Left ventricle myocardium inferior (tissue), 1 donor: ENCODE measurements around the gene NOS1AP. TPM values are rescaled to one million over a fixed set of nuclear protein-coding genes. Genes with fewer than 3 reads are reported as not detected.
"Not testable (repeated sequence)": the region's sequence is repeated elsewhere in the genome, so short reads cannot be mapped to it uniquely, and the experiment has no call there.

ENCODE experiments used
- DNase-seq: peaks from one replicate; pipeline ENCODE4 v3.0.0-alpha.2; 2020
- H3K27ac ChIP-seq: fragments of 200-600 bp; replicated peaks from 2 replicates; pipeline ENCODE4 v1.8.0; 2021
- H3K27me3 ChIP-seq: fragments of 200-600 bp; 2 replicates; pipeline ENCODE4 v1.8.0; 2021; ENCODE audit warnings: low read depth
- H3K36me3 ChIP-seq: fragments of 200-600 bp; 2 replicates; pipeline ENCODE4 v1.8.0; 2021
- H3K4me1 ChIP-seq: fragments of 200-600 bp; 2 replicates; pipeline ENCODE4 v1.8.0; 2021
- H3K4me3 ChIP-seq: fragments of 200-600 bp; 2 replicates; pipeline ENCODE4 v1.8.0; 2021; ENCODE audit warnings: mild to moderate bottlenecking, moderate library complexity
- H3K9me3 ChIP-seq: fragments of 200-600 bp; replicated peaks from 2 replicates; pipeline ENCODE4 v1.8.0; 2021
- intact Hi-C: fragments of 100-400 bp; cut with micrococcal nuclease; formaldehyde crosslinking; loops from one replicate; pipeline ENCODE4 v1.11.0; 2022
- total RNA-seq: library from RNA; stranded (reverse); fragmentation: NEBNext Ultra II Directional; extraction: Animal tissue kit (Norgen Biotek cat#: 25700); gene quantifications from one replicate; pipeline ENCODE4 v1.2.1, GENCODE V29; 2021
- TF ChIP-seq, protein P1 (sequence below): fragments of 200-600 bp; IDR thresholded peaks from 2 replicates; pipeline ENCODE4 v1.8.0; 2021; ENCODE audit warnings: antibody characterized with exemption, mild to moderate bottlenecking, borderline replicate concordance
- donor health status: DM: no; HTN: yes; CAD: no; lungs with severe emphysema.

The NOS1AP gene
- total RNA-seq, 1 donor from 2014 or later: 6.2 TPM

DNA sequence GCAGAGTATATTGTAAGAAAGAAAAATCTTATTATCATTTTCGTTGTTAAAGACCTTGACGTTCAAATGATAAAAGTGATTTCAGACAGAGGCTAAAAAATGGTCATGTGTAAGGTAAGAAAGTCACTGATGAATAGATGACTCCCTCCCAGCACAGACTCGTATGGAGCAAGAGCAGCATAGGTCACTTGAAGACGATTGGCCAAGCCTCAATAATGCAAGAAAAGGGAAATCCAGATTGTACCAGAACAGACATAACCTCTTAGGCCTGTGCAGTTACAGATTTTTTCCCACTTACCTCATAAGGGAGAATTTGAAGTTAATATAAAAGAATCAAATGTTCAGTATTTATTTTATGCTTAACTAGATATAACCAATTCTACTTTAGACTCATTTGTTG is 29.5 kb upstream of the NOS1AP start:
- Histone ChIP-seq H3K9me3 (peaks cover 14% of the 10 kb centered on the region), H3K27me3 (no peaks in the 10 kb centered on the region), H3K4me3 (no peak overlapping the region), H3K4me1 (no peaks in the 10 kb centered on the region), H3K36me3 (no peaks in the 10 kb centered on the region), H3K27ac (no peak overlapping the region)
- TF ChIP-seq, protein P1, sequence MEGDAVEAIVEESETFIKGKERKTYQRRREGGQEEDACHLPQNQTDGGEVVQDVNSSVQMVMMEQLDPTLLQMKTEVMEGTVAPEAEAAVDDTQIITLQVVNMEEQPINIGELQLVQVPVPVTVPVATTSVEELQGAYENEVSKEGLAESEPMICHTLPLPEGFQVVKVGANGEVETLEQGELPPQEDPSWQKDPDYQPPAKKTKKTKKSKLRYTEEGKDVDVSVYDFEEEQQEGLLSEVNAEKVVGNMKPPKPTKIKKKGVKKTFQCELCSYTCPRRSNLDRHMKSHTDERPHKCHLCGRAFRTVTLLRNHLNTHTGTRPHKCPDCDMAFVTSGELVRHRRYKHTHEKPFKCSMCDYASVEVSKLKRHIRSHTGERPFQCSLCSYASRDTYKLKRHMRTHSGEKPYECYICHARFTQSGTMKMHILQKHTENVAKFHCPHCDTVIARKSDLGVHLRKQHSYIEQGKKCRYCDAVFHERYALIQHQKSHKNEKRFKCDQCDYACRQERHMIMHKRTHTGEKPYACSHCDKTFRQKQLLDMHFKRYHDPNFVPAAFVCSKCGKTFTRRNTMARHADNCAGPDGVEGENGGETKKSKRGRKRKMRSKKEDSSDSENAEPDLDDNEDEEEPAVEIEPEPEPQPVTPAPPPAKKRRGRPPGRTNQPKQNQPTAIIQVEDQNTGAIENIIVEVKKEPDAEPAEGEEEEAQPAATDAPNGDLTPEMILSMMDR: no peak
- intact Hi-C loops: no loop called here
- DNase-seq: no peak

DNA sequence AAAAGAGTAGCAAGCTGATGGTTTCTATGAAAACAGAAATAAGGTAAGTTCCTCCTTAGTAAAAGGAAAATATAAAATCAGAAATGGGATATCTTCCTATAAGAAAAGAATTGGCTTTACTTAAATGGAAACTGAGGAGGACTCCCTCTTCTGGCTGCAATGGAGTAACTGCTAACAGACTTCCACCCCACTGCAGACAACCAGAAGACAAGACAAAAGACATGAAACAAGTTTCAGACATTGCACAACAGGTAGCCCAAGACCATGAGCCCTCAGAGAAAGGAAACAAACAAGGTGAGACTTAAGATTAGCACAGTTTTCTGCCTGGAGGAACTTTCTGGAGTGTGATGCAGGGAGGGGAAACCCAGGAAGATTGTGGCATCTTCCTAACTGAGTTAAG is 28.8 kb upstream of the NOS1AP start:
- no peak overlapping the region for H3K4me3 ChIP-seq
- H3K27me3 ChIP-seq: no peaks in the 10 kb centered on the region
- H3K9me3 ChIP-seq: peaks cover 14% of the 10 kb centered on the region
- no peaks in the 10 kb centered on the region for H3K4me1 ChIP-seq
- H3K27ac ChIP-seq: no peak overlapping the region
- H3K36me3 ChIP-seq: no peaks in the 10 kb centered on the region
- TF ChIP-seq, protein P1: peak; percentile 42
- no peak for DNase-seq
- intact Hi-C loops: no loop called here

DNA sequence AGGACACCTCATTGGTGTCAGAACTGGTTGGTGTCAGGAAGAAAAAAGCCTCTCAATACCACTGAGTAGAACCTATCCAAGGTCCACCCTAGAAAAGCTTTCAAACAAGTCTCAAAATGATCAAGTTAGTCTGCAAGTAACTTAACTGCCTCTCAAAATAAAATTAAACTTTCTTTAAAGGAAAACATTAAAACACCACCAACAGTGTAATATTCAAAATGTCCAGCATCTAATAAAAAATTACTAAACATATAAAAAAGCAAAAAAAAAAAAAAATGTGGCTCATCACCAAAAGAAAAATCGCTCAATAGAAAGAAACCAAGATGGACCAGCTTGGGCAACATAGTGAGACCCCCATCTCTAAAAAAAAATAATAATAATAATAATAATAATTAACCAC is 27.1 kb upstream of the NOS1AP start:
- H3K4me1 ChIP-seq: no peaks in the 10 kb centered on the region
- intact Hi-C loops: no loop called here
- no peak overlapping the region for H3K4me3 ChIP-seq
- no peaks in the 10 kb centered on the region for H3K27me3 ChIP-seq
- peaks cover 14% of the 10 kb centered on the region for H3K9me3 ChIP-seq
- DNase-seq: no peak
- no peaks in the 10 kb centered on the region for H3K36me3 ChIP-seq
- H3K27ac ChIP-seq: no peak overlapping the region
- TF ChIP-seq, protein P1: no peak

DNA sequence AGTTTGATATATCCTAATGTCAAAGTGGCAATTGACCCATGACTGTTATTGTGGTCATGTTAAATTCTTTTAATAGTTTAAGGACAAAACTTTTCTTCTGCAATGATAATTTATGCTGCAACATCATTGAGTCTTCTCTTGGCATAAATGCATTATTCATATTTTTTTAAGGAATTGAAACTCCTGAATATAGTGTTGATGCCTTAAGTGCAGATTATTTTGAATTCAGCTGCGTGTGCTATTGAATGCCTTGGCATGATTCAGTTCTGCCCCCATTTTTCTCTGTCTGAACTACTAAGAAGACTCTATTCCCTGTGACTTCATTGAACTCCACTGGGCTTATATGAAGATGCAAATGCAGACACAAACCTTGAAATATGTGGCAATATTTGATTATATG is 22.6 kb upstream of the NOS1AP start:
- intact Hi-C loops: no loop called here
- Histone ChIP-seq H3K9me3 (peaks cover 14% of the 10 kb centered on the region), H3K36me3 (no peaks in the 10 kb centered on the region), H3K27me3 (peaks cover 6% of the 10 kb centered on the region), H3K27ac (no peak overlapping the region), H3K4me1 (no peaks in the 10 kb centered on the region), H3K4me3 (no peak overlapping the region)
- no peak for DNase-seq
- TF ChIP-seq, protein P1: no peak

DNA sequence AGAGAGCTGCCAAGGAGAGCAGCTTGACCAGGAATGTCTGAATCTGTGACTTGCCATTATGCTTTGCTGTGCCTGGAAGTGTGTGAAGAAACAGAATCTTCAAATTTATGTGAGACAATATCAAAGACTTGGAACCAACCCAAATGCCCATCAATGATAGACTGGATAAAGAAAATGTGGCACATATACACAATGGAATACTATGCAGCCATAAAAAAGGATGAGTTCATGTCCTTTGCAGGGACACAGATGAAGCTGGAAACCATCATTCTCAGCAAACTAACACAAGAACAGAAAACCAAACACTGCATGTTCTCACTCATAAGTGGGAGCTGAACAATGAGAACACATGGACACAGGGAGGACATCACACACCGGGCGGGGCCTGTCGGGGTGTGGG is 15.5 kb upstream of the NOS1AP start:
- DNase-seq, H3K27me3 ChIP-seq, H3K27ac ChIP-seq, H3K9me3 ChIP-seq, H3K4me1 ChIP-seq, H3K4me3 ChIP-seq, intact Hi-C loops, H3K36me3 ChIP-seq: not testable (repeated sequence)

DNA sequence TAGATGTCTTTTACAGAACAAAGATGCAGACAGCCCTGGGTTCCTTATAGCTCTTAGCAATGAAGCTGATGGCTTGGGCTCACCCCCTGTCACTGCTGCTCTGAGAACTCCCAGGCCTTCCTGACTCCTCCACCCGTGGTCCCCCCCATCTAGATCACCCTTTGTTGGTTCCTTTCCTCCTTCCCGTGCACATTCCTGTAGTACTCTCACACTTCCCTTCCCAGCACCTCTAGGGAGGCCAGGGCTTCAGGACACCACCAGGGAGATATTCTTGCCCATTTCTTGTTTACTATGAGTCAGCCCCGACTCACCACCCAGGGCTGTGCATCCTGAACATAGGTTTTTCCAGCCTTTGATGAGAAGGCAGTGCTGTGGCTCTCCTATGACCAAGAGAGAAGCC is 14.4 kb upstream of the NOS1AP start:
- no peak for DNase-seq
- TF ChIP-seq, protein P1: no peak
- Histone ChIP-seq H3K9me3 (no peaks in the 10 kb centered on the region), H3K27ac (no peak overlapping the region), H3K36me3 (no peaks in the 10 kb centered on the region), H3K4me3 (no peak overlapping the region), H3K4me1 (peaks cover 5% of the 10 kb centered on the region), H3K27me3 (peaks cover 3% of the 10 kb centered on the region)
- intact Hi-C loops: loop anchor here (5.0 kb wide), 2 partner anchors 222 to 337 kb away; no protein-coding TSS in a partner anchor
